Loucy (cell line): Measurements from ENCODE around the gene CFAP210.
A peak's percentile ranks its signal among the peaks of the same experiment; 100 is the strongest.

Experiments
- EZH2phosphoT487 ChIP-seq: fragments of 200-600 bp; IDR thresholded peaks from 2 replicates; pipeline ENCODE4 v1.6.1; 2018; ENCODE audit warnings: antibody characterized with exemption, mild to moderate bottlenecking, moderate library complexity, borderline replicate concordance
- TF ChIP-seq, protein P1 (sequence below): fragments of 200-600 bp; sonication (generic); conservative IDR thresholded peaks from 2 replicates; pipeline ENCODE4 v1.5.1; 2014; ENCODE audit warnings: mild to moderate bottlenecking, antibody characterized with exemption, low read length

DNA sequence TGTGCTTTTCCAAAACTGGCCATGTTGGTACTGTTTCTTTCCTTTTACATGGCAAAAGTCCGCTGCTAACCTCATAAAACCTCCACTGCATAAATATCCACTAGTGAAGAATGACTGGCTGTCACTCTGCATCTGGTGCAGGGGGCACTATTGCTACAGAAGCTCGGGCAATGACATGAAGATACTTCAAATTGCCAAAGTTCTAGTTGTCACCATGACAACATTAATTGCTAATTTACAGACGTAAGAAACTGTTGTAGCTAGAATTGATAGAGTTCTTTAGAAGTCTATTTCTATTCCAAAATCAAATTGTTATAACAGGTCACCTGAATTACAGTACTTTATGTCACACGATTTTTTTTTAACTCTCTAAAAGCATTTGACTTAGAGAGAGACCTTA lies 845 bp downstream of the CFAP210 start:
- TF ChIP-seq, protein P1, sequence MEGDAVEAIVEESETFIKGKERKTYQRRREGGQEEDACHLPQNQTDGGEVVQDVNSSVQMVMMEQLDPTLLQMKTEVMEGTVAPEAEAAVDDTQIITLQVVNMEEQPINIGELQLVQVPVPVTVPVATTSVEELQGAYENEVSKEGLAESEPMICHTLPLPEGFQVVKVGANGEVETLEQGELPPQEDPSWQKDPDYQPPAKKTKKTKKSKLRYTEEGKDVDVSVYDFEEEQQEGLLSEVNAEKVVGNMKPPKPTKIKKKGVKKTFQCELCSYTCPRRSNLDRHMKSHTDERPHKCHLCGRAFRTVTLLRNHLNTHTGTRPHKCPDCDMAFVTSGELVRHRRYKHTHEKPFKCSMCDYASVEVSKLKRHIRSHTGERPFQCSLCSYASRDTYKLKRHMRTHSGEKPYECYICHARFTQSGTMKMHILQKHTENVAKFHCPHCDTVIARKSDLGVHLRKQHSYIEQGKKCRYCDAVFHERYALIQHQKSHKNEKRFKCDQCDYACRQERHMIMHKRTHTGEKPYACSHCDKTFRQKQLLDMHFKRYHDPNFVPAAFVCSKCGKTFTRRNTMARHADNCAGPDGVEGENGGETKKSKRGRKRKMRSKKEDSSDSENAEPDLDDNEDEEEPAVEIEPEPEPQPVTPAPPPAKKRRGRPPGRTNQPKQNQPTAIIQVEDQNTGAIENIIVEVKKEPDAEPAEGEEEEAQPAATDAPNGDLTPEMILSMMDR = peak; percentile 52
- no peak for TF ChIP-seq EZH2phosphoT487
